NCI-H1092 treated with DMSO at 0.1 percent for 48 hours (cell line): Measurements from ENCODE around the gene TRDN.

ENCODE experiments used
- DNase-seq: peaks from one replicate; lab custom pipeline; 2025; lab: John Stamatoyannopoulos, UW

Gene TRDN

GRCh38 chr6:123636782-123637181, at the start of gene TRDN:
TSS of gene TRDN (minus strand) at chr6:123636950. CDS start at chr6:123636775, 175 bp downstream.
- no peak for DNase-seq

GRCh38 chr6:123681957-123682462, 45.3 kb upstream of the TRDN start:
- no peak for DNase-seq

- no peak for DNase-seq
Observed at GRCh38 chr6:123677897-123678296, 41.1 kb upstream of the TRDN start.

GRCh38 chr6:123676793-123677192, 40.0 kb upstream of the TRDN start:
- DNase-seq = no peak

- no peak for DNase-seq
Observed at GRCh38 chr6:123668965-123669591, 32.3 kb upstream of the TRDN start.

GRCh38 chr6:123668063-123668462, 31.3 kb upstream of the TRDN start:
- no peak for DNase-seq

- DNase-seq = no peak
Observed at GRCh38 chr6:123663436-123663835, 26.7 kb upstream of the TRDN start.

- no peak for DNase-seq
Observed at GRCh38 chr6:123662757-123663156, 26.0 kb upstream of the TRDN start.

GRCh38 chr6:123661105-123661891, 24.5 kb upstream of the TRDN start:
- no peak for DNase-seq

GRCh38 chr6:123659960-123660748, 23.4 kb upstream of the TRDN start:
- DNase-seq = no peak

GRCh38 chr6:123658848-123659247, 22.1 kb upstream of the TRDN start:
- no peak for DNase-seq

GRCh38 chr6:123655521-123656306, 19.0 kb upstream of the TRDN start:
- no peak for DNase-seq

- no peak for DNase-seq
Observed at GRCh38 chr6:123648723-123649122, 12.0 kb upstream of the TRDN start.

- DNase-seq = no peak
Observed at GRCh38 chr6:123648020-123648580, 11.3 kb upstream of the TRDN start.

- DNase-seq = no peak
Observed at GRCh38 chr6:123641497-123641896, 4.7 kb upstream of the TRDN start.

GRCh38 chr6:123640567-123641187, 3.9 kb upstream of the TRDN start:
- DNase-seq = no peak

GRCh38 chr6:123638865-123639264, 2.1 kb upstream of the TRDN start:
- no peak for DNase-seq

GRCh38 chr6:123636282-123636681, 468 bp downstream of the TRDN start:
- DNase-seq = no peak

GRCh38 chr6:123635567-123635966, 1.2 kb downstream of the TRDN start:
- no peak for DNase-seq

- DNase-seq = no peak
Observed at GRCh38 chr6:123635144-123635543, 1.6 kb downstream of the TRDN start.

GRCh38 chr6:123632641-123633040, 4.1 kb downstream of the TRDN start:
- DNase-seq = no peak
